Thyroid gland (tissue), 4 donors: ENCODE measurements around the gene BUD31.

ENCODE experiments used
- CTCF ChIP-seq, 6 experiments: fragments of 200-600 bp in 3 of 6; fragments of 450-650 bp in 3 of 6; sonication (generic) in 3 of 6; IDR thresholded peaks; one replicate each; pipeline ENCODE4 v1.5.1; 2016 to 2019; ENCODE audit warnings: antibody characterized with exemption in 6 of 6, mild to moderate bottlenecking in 2 of 6, inconsistent platforms in 1 of 6, moderate library complexity in 1 of 6
- POLR2A ChIP-seq, 2 donors: fragments of 450-650 bp; IDR thresholded peaks; one replicate each; pipeline ENCODE4 v1.6.1; 2017; ENCODE audit warnings: antibody characterized with exemption in 2 of 2, mild to moderate bottlenecking in 2 of 2, moderate library complexity in 1 of 2

GRCh38 chr7:99379043-99379577 is 29.7 kb upstream of the BUD31 start:
- no peak for TF ChIP-seq CTCF (IDR thresholded peaks at IDR 0.05)
- TF ChIP-seq POLR2A (IDR thresholded peaks at IDR 0.05): no peak
